ENCODE data around the gene PARD6G.

The PARD6G gene

GRCh38 chr18:80137137-80137536 lies 110.2 kb downstream of the PARD6G start:
- DNase-seq = no peak

- no peak for DNase-seq
Observed at GRCh38 chr18:80136679-80137078, 110.6 kb downstream of the PARD6G start.

- DNase-seq = no peak
Observed at GRCh38 chr18:80135136-80135535, 112.2 kb downstream of the PARD6G start.

GRCh38 chr18:80133124-80133523 lies 114.2 kb downstream of the PARD6G start:
- no peak for DNase-seq

GRCh38 chr18:80132180-80132812 lies 115.0 kb downstream of the PARD6G start:
- DNase-seq = no peak

- DNase-seq = no peak
Observed at GRCh38 chr18:80130555-80130954, 116.8 kb downstream of the PARD6G start.

- DNase-seq = no peak
Observed at GRCh38 chr18:80129672-80130367, 117.5 kb downstream of the PARD6G start.

- no peak for DNase-seq
Observed at GRCh38 chr18:80127635-80128034, 119.7 kb downstream of the PARD6G start.

GRCh38 chr18:80126797-80127196 lies 120.5 kb downstream of the PARD6G start:
- no peak for DNase-seq

- no peak for DNase-seq
Observed at GRCh38 chr18:80124131-80124530, 123.2 kb downstream of the PARD6G start.

GRCh38 chr18:80120932-80121331 lies 126.4 kb downstream of the PARD6G start:
- DNase-seq = no peak

- DNase-seq = no peak
Observed at GRCh38 chr18:80119111-80119510, 128.2 kb downstream of the PARD6G start.

GRCh38 chr18:80115035-80115434 lies 132.3 kb downstream of the PARD6G start:
- DNase-seq = no peak

- DNase-seq = no peak
Observed at GRCh38 chr18:80112624-80113248, 134.6 kb downstream of the PARD6G start.

- DNase-seq = no peak
Observed at GRCh38 chr18:80109676-80110078, 137.6 kb downstream of the PARD6G start.

GRCh38 chr18:80108739-80109675 lies 138.3 kb downstream of the PARD6G start, which contains the start of gene ADNP2:
Gene ADNP2 (plus strand): TSS chr18:80109262. CDS start chr18:80117543, 8,281 bp downstream.
- peak; percentile 75 for DNase-seq

- DNase-seq = no peak
Observed at GRCh38 chr18:80108121-80108536, 139.2 kb downstream of the PARD6G start.

GRCh38 chr18:80107426-80107825 lies 139.9 kb downstream of the PARD6G start:
- DNase-seq = no peak

All from stimulated activated CD4-positive, alpha-beta T cell treated with anti-CD3 and anti-CD28 coated beads, Interleukin-4, amount 100 ng/mL, for 1 hour (primary cell).